Measurements from ENCODE around the gene SLC16A5. TPM values are rescaled to one million over a fixed set of nuclear protein-coding genes. Genes with fewer than 3 reads are reported as not detected.

SLC16A5 gene
- total RNA-seq, 1 experiment from 2014 or later = 17.1 TPM

GRCh38 chr17:75051941-75052340, 35.8 kb upstream of the SLC16A5 start:
- Histone ChIP-seq H2BK12ac (ENCODE audit: insufficient read length, low read depth, low read length) (no peak overlapping the region), H3K4me1 (ENCODE audit: insufficient read depth, low read length) (no peaks in the 10 kb centered on the region), H2BK20ac (ENCODE audit: low read depth, low read length, poor library complexity, severe bottlenecking) (no peak overlapping the region), H3K4me2 (ENCODE audit: insufficient read depth, insufficient read length, low read length) (no peak overlapping the region), H2AFZ (ENCODE audit: low read length) (no peak overlapping the region), H3K79me1 (ENCODE audit: insufficient read depth, low read depth, low read length, poor library complexity, severe bottlenecking) (peaks cover 5% of the 10 kb centered on the region), H3K9ac (ENCODE audit: extremely low read depth, insufficient read length, low read length) (no peak overlapping the region), H4K8ac (replicated peaks; ENCODE audit: insufficient read length, low read depth, low read length) (no peak overlapping the region), H3K79me2 (ENCODE audit: insufficient read depth, low read length) (peaks cover 13% of the 10 kb centered on the region; the same call in 1 of the 2 replicates), H4K91ac (ENCODE audit: insufficient read length, low read depth, low read length) (no peak overlapping the region), H3K23me2 (ENCODE audit: insufficient read length, low read depth, low read length, poor library complexity, severe bottlenecking) (peaks cover 6% of the 10 kb centered on the region), H3K27ac (ENCODE audit: insufficient read length, low read depth, low read length) (no peak overlapping the region), H3K56ac (ENCODE audit: insufficient read length, low read depth, low read length) (no peak overlapping the region), H3K9me3 (ENCODE audit: control insufficient read depth, low read depth, low read length) (no peaks in the 10 kb centered on the region), H3K14ac (ENCODE audit: insufficient read depth, low read length) (no peak overlapping the region), H2BK15ac (ENCODE audit: low read depth, low read length) (no peak overlapping the region), H3K18ac (ENCODE audit: insufficient read length, low read depth, low read length) (no peak overlapping the region), H3K27me3 (ENCODE audit: insufficient read depth, low read length) (no peaks in the 10 kb centered on the region), H3K23ac (ENCODE audit: insufficient read length, low read depth, low read length) (no peak overlapping the region), H4K5ac (ENCODE audit: insufficient read length, low read depth, low read length) (no peak overlapping the region), H4K20me1 (ENCODE audit: control insufficient read depth, insufficient read depth, insufficient read length) (no peaks in the 10 kb centered on the region), H2BK5ac (ENCODE audit: insufficient read length, low read length) (no peak overlapping the region), H2BK120ac (ENCODE audit: low read depth, low read length, poor library complexity, severe bottlenecking) (no peak overlapping the region), H2AK5ac (ENCODE audit: insufficient read length, low read length) (no peak overlapping the region), H3K4ac (ENCODE audit: low read depth, low read length) (no peak overlapping the region), H3T11ph (ENCODE audit: low read length) (no peak overlapping the region)
- no peak for TF ChIP-seq CTCF (conservative IDR thresholded peaks at IDR 0.05)
- Mint-ChIP-seq H3K27ac (peak overlapping the region in 1 of 3 experiments; percentile 53; a peak in 1 of 7 replicates), H3K27me3 (ENCODE audit: low read depth) (no peaks in the 10 kb centered on the region), H3K36me3 (ENCODE audit: insufficient read depth in 1 of 3, low read depth in 3 of 3) (peaks cover 39 to 81% (median 62%) of the 10 kb centered on the region in 3 experiments), H3K4me3 (no peak overlapping the region), H3K9me3 (no peaks in the 10 kb centered on the region; a peak in 1 of 5 replicates), H3K4me1 (peaks cover 15 to 16% of the 10 kb centered on the region in 2 experiments)
- DNase-seq = no peak
- WGBS (ENCODE audit: extremely low coverage, insufficient read length, low lambda C conversion rate) = no CpG with 5 or more reads among the region's 2 CpGs
